HL-60/S4 treated with retinoic acid at 250 ng/mL for 4 days and 3 days (cell line): Measurements from ENCODE around the gene SBNO2.
"Not testable (repeated sequence)": the region's sequence is repeated elsewhere in the genome, so short reads cannot be mapped to it uniquely, and the experiment has no call there.

Source experiments
- in situ Hi-C: fragments of 300-500 bp; cut with MboI; formaldehyde crosslinking; loops from 2 replicates; pipeline ENCODE4 v1.7.0; 2022; ENCODE audit warnings: low sequenced_read_pairs

Gene SBNO2

DNA sequence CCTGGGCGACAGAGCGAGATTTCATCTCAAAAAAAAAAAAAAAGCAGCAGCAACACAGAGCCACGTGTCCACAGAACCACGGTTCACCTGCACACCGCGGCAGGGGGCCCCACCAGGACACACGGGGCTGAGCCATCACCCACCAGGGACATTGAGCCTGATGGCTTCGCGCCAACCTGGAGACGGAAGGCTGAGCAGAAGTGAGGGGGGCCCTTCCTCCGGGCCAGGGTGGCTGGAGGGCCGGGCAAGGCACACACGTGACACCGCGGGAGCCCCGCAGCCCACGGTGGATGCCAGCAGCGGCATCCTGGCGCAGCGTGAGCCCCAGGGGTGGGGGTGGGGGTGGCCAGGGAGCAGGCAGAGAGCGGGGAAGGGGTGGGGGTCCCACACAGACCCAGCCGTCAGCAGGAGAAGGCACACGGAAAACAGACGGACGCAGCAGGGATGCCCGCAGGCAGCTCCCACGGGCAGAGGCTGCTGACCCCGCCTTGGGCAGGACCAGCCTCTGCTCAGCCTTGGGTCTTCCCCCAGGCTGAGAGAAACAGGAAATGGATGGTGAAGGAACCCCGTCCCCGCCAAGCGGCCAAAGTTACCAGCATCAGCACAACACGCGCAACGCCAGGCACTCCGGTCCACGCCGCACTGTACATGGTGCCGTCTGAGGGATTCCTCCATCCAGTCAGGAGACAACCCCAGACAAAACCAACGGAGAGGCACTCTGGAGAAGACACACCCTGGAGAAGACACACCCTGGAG is 33.6 kb downstream of the SBNO2 start:
- in situ Hi-C loops = no loop called here

DNA sequence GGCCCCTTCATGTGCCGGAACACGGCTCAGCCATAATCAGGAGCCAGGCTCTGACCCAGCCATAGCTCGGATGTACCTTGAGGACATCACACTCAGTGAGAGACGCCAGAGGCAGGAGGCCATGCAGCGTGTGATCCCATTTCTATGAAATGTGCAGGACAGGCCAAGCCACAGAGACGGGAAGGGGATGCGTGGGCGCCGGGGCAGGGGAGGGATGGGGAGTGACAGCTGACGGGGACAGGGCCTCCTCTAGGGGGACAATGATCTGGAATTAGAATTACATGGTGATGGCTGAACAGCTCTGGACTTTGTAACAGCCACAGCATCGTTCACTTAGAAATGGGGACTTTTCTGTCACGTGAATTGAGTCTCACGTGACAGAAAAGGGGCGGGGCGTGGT is 34.9 kb downstream of the SBNO2 start:
- in situ Hi-C loops = no loop called here

DNA sequence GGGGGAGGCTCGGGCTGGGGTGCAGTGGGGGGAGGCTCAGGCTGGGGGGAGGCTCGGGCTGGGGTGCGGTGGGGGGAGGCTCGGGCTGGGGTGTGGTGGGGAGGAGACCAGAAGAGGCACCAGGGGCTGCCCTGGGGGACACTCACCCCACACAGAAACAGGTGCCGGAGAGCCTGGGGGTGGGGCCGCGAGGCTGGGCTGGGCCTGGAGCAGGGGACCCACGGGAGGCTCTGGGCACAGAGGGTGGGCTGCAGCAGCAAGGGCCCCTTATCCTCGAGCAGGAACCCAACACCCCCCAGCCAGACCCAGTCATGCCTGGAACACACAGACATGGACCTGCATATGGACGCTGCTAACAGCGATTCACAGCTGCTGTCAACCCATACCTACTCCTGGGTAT is 35.9 kb downstream of the SBNO2 start:
- in situ Hi-C loops = no loop called here

DNA sequence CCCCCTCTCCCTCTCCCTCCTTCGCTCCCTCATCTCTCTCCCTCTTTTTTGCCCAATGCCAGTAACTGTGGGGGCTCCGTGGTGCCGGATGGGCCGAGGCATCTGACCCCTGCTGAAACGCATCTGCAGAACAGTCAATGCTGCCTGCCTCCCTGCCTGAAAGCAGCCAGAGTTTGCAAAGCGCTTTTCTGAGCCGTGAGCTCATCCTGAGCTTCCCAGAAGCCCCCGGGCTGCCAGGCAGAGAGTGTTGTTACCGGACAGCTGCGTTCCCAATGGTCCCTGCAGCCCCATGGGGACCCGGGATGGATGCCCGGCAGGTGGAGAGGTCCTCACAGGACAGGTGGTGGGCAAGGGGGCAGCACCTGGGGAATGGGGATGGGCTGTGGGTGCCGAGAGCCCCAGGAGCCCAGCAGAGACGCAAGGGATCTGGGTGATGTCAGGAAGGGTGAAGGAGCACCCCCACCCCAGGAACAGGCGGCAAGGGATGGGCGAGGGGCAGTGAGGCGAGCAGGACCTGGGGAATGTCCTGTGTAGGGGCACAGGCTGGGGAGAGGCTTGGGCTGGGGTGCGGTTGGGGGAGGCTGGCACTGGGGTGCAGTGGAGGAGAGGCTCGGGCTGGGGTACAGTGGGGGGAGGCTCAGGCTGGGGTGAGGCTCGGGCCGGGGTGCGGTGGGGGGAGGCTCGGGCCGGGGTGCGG is 37.3 kb downstream of the SBNO2 start:
- in situ Hi-C loops = no loop called here

DNA sequence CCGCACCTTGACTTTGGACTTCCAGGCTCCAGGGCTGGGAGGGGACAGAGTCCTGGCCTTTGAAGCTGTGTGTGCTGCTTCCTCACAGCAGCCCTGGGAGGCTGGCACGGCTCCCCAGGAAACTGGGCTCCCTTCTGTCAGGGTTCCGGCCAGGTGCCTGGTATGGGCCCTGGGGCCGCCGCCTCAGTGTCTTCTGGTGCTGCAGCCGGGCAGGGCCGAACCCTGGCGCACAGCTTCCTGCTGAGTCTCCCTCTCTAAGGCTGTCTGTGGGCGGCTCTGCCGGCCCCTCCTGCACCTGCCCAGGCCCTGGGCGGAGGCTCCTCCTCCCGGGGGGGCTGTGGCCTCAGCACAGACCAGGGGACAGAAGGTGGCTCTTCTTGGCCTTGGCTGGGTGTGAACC is 37.9 kb downstream of the SBNO2 start:
- in situ Hi-C loops = no loop called here

DNA sequence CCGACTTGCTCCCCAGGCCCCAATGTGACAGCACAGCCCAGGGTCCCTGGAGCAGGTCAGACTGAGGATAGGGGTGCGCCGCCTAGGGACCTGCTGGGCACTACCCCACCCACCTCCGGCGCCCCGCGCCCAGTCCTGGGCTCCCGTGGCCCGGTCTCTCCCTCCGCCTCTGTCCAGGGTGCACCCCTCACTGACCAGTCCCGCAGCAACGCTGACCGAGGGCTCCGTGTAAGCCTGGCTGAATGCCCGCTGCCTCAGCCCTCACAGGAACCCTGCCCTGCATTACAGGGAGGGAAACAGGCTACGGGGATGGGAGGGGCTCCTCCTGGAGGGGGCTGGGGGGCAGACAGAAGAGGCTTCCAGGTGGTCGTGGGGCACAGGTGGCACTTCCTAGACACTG is 38.6 kb downstream of the SBNO2 start:
- in situ Hi-C loops = no loop called here

DNA sequence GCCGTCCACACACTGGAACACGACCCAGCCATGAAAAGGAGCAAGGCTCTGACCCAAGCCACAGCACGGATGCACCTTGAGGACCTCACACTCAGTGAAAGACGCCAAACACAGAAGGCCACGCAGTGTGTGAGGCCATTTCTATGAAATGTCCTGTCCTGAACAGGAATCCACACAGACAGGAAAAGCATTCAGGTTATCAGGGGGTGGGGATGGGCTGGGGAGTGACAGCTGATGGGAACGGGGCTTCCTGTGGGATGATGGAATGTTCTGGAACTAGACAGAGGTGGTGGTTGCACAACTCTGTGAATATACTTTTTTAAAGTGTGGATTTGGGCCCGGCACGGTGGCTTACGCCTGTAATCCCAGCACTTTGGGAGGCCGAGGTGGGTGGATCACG is 39.6 kb downstream of the SBNO2 start:
- in situ Hi-C loops = no loop called here

DNA sequence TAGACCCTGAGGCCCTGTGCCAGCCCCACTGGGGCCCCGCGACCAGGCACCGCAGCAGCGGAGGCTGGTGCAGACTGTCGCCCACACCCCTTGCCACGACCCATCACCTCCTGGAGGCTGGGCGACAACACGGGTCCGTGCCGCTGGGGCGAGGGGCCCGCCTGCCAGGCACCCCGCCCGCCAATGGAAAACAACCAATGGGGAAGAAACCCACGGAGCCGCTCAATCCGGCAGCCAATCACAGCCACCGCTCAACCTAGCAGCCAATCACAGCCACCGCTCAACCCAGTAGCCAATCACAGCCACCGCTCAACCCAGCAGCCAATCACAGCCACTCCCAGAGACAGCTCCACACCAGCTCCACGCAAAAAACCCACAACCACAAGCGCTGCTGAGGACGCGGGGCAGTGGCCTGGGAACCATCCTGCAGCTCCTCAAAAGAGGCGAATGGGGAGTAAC is 40.6 kb downstream of the SBNO2 start:
- in situ Hi-C loops = no loop called here

DNA sequence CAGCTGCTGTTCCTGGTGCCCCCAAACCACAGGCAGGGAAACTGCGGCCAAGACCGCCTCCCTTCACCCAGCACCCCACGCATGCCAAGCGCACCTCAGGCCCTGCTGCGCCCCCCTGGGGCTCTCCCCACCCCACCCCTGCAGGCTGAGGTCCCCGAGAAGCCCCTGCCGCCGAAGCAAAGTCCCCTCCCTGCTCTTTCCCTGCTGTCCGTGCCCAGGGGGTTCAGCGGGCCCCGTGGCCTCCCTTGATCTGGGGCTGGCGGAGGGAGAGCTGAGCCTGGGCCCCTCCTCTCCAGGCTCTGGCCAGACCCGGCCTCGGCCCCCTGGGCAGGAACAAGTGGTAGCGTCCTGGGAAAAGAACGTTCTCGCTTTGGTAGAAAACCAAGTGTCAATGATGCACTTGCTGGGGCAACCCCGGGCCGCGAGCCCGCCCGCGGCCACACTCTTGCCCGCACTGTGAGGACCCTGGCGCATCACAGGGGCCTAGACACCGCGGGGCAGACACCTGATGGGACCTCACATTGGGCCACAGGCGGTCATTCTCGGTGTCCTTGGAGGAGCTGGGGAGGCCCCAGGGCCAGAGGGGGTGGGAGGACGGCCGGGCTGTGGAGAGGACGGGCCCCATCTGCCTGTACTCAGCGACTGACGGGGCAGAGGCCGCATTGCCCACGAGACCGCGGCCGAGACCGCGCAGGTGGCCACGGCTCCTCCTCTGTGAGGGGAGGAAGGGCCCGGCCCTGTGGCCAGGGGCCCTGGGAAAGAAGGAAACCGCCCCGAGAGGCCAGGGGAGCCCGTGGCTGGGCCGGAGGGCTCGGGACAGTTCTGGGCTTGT is 41.3 kb downstream of the SBNO2 start:
- in situ Hi-C loops = no loop called here

DNA sequence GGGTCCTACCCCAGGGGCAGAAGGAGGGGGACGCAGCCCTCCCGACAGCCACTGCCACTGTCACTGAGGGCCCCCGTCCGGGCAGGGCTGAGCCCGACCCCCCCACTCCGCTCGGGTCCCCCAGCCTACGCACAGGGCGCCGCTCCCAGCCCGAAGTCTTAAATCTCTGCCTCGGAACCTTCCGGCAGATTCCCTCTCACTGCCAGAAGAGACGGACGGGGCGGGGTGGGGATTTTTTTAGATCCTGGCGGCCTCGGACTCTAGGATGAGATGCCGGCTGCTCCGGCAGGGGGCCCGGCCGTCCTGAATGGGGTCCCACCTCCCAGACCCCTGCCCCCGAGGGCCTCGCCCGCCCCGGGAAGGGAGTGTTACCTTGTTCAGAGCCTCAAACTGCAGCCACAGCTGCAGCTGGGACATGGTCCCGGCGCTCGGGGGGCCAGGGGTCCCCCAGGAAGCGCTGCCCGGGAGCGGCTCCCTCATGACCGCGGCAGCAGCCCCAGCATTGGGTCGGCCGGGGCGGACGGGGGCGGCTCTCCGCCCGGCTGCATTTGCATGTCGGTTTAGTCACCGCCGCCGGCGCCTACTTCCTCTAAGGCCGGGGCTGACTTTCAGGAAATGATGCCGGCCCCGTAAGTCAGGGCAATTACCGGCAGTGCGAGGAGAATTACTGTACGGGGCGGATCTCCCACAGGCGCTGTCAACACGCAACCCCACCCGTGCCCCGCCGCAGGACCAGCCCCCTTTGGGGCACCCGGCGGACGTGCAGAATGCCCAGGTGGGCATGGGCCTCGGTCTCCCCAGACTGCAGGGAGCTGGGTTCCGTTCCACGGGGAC is 42.1 kb downstream of the SBNO2 start:
- in situ Hi-C loops = no loop called here

DNA sequence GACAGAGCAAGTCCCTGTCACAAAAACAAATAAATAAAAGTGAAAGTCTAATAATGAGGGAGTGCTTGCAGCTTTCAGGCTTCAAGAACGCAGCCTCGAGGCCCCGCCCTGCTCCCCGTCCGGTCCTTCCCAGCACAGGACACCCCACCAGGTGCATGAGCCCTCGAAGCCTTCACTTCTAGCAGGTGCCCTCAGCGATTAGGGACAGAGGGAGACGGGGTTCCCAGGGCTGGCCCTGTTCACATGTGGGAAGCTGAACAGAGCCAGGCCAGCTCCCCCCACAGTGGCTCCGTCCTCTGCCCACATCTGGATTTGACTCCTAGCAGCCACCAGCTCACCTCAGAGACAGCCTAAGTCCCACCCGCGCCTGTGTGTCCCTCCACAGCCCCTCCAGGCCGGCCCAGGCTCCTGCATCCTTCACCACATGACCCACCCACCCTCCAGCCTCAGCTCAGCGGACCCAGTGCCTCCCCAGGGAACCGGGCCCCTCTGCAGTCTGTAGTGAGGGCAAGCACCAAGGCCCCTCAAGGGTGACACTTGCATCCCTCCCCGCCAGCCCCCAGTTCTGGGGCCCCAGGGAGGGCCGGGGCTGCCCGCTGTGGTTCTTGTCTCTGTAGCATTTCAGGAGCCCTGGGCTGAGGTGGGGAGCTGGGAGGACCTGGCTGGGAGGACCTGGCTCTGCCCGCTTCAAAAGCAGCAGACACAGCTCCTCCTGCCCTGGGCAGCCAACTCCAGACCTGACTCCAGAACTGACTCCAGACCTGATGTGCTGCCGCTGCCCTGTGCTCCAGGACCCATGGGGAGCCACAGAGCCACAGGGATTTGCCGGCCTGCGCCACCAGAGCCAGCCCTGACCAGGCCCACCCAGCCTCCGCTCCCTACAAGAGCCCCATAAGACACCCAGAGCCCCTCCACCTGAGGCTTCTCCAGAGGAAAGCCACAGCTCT is 43.0 kb downstream of the SBNO2 start:
- in situ Hi-C loops = no loop called here

DNA sequence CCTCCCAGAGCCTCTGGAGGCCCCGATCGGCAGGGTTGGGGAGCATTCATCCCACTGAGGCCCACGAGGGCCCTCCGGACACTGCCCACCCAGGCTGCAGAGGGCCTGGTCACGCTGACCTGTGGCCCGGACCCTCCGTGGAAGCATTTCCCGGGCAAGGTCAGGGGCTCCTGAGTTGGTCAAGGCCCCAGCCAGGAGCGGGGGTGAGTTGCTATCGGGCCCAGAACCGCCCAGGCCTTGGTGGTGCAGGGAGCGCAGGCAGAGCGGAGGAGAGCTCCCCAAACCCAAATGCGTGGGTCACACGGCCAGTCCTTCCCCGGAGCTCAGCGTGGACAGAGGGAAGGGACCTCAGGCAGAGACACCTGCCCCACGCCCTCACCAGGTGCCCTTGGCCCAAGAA is 44.5 kb downstream of the SBNO2 start:
- in situ Hi-C loops = no loop called here

DNA sequence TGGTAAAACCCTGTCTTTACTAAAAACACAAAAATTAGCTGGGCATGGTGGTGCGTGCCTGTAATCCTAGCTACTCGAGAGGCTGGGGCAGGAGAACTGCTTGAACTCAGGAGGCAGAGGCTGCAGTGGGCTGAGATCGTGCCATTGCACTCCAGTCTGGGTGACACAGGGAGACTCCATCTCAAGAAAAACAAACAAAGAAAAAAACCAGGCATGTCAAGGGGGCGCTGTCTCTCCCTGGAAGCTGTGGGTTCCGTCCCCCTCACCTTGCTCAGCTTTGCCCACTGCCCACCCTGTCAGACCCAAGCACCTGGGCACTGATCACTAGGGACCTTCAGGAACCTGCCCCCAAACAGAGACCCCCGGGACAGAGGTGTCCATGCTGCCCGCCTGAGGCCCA is 45.0 kb downstream of the SBNO2 start:
- in situ Hi-C loops = not testable (repeated sequence)

DNA sequence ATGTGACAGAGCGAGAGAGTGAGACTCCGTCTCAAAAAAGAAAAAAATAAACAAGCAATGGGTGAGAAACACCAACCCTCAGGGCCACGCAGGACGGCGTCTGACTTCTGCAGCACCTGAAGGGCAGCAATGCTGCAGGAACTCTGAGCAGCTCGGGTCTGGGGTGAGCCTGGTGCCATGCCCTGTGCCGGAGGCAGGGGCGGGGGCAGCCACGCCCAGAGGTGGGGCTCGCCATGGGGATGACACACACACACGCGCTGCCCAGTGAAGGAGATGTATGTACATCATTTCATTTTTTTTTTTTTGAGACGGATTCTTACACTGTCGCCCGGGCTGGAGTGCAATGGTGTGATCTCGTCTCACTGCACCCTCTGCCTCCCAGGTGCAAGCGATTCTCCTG is 46.0 kb downstream of the SBNO2 start:
- in situ Hi-C loops = no loop called here

DNA sequence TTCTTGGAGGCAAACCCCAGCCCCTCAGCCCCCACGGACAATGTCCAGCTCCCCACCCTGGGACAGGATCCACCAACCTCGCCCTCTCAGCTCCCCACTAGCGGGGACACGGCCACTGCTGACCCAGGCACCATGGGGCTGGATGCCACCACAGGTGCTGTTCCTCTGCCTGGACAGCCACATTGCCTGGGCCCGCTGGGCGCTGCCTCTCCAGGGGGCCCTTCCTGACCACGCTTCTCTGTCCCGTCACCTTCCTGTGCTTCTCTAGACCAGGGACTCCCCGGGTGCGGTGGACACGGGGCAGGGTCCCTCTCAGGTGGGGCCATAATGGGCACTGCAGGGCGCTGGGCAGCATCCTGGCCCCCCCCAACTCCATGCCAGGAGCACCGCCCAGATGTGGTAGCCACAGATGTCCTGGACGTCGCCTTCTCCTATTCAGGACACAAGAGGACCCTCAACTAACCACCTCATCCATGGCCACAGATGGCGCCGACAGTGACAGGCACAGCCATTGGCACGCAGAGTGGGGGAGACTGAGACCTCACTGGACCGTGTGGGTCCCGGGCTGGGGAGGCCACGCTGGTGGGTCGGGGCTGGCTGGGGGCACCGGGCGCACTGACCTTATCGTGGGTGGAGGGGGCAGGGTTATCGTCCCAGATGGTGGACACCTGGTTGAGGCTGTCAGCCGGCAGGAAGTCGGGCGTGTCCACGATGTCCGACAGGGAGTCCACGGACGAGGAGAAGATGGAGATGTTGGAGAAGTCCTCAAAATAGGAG is 46.9 kb downstream of the SBNO2 start:
- in situ Hi-C loops = no loop called here

DNA sequence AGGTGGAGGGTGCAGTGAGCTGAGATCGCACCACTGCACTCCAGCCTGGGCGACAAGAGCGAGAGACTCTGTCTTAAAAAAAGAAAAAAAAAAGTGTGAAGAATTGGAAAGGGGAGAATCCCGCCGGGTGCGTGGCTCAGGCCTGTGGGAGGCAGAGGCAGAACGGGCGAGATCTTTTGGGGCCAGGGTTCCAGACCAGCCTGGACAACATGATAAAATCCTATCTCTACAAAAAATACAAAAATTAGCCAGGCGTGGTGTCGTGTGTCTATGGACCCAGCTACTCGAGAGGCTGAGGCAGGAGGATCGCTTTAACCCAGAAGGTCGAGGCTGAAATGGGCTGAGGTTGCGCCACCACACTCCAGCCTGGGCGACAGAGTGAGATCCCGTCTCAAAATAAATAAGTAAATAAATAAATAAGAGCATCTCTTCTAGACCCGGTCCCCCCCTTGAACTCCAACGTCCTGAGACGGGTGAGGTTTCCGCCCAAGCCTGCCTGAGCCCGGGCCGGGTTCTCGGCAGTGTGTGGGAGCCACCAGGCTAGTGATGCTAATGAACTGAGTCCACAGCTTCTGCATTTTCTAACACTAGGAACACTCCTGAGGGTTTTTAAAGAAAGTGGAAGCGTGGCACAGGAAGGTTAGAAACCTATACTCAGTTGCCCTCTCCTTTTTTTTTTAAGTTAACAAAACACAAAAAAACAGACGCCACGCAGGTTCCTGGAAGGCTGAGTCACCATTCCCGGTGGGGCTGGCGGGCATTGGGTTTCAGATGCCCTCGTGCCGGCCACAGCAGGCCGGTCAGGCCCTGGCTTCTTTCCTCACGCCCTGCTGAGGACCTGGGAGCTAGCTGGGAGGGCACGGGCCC is 48.2 kb downstream of the SBNO2 start:
- in situ Hi-C loops = no loop called here

DNA sequence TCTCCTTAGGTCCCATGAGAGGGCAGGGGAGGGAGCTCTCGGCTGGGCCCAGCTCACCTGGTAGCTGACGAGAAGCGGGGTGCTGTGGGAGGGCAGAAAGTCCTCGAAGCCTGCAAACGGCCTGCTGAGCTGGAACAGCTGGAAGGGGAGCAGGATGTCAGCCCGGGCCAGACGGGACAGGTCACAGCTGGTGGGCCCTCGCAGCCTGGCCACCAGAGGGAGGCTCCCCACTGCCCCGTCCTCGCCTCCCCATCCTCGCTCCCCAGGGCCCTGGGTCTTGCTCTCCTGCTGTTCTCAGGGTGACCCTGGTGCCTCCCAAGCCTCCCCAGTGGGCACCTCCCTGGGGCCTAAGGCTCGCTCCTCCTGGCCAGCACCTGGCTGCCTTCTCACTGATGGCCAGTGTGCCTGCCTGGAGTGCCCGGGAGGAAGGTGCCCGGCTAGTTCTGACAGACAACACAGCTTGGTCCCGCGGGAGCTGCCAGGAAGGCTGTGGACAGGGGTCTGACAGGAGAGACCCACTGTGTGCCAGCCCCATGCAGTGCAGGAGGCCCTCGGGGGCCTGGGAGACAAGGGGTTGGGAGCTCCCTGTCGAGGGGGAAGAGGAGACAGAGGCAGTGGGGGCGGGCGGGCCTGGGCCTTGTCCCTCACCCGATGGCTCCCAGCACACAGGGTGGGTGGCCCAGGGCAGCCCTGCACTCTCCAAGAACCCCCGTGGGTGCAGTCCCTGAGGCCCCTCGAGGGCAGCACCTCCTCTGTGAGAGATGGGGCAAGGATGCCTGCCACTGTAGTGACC is 50.0 kb downstream of the SBNO2 start:
- in situ Hi-C loops = no loop called here
